HG03039 (cell line): ENCODE results near the gene VILL.

ENCODE experiments used
- ATAC-seq: cut with Tn5 transposase; IDR thresholded peaks from one replicate; pipeline ENCODE4 v1.9.1; 2021; ENCODE audit warnings: mild to moderate bottlenecking, moderate library complexity; ENCODE audit not compliant: unreplicated experiment

VILL gene

GRCh38 chr3:37990527-37990926 lies at the start of gene VILL:
VILL (plus strand) TSS chr3:37990786; CDS start chr3:37993673, 2,887 bp downstream.
- ATAC-seq, result no peak

- ATAC-seq, result no peak
Measured at GRCh38 chr3:37941608-37942508, 48.7 kb upstream of the VILL start.

- no peak for ATAC-seq
Measured at GRCh38 chr3:37942646-37943045, 47.9 kb upstream of the VILL start.

GRCh38 chr3:37943126-37943525 lies 47.5 kb upstream of the VILL start:
- no peak for ATAC-seq

GRCh38 chr3:37943631-37944314 lies 46.8 kb upstream of the VILL start:
- no peak for ATAC-seq

- no peak for ATAC-seq
Measured at GRCh38 chr3:37944391-37944842, 46.2 kb upstream of the VILL start.

GRCh38 chr3:37945156-37945806 lies 45.3 kb upstream of the VILL start:
- ATAC-seq, result no peak

- no peak for ATAC-seq
Measured at GRCh38 chr3:37945807-37946530, 44.6 kb upstream of the VILL start.

GRCh38 chr3:37946531-37946889 lies 44.1 kb upstream of the VILL start:
- no peak for ATAC-seq

GRCh38 chr3:37949866-37950265 lies 40.7 kb upstream of the VILL start:
- ATAC-seq, result no peak

- no peak for ATAC-seq
Measured at GRCh38 chr3:37952564-37952963, 38.0 kb upstream of the VILL start.

- ATAC-seq, result no peak
Measured at GRCh38 chr3:37953226-37953625, 37.4 kb upstream of the VILL start.

GRCh38 chr3:37953707-37954394 lies 36.7 kb upstream of the VILL start:
- ATAC-seq, result no peak

- no peak for ATAC-seq
Measured at GRCh38 chr3:37954881-37955280, 35.7 kb upstream of the VILL start.

GRCh38 chr3:37955918-37956707 lies 34.5 kb upstream of the VILL start:
- ATAC-seq, result no peak

GRCh38 chr3:37956723-37957538 lies 33.7 kb upstream of the VILL start:
- ATAC-seq, result no peak

GRCh38 chr3:37957539-37957936 lies 33.0 kb upstream of the VILL start:
- ATAC-seq, result no peak

GRCh38 chr3:37961622-37962431 lies 28.8 kb upstream of the VILL start:
- ATAC-seq, result no peak
